ENCODE results near the gene CDH16.
"Not testable (repeated sequence)": the region's sequence is repeated elsewhere in the genome, so short reads cannot be mapped to it uniquely, and the experiment has no call there.

Gene CDH16

GRCh38 chr16:66874079-66874775 is 44.5 kb downstream of the CDH16 start:
- DNase-seq (ENCODE audit: low read depth in 3 of 3, low spot score in 1 of 3) = no peak

GRCh38 chr16:66873685-66874055 is 45.0 kb downstream of the CDH16 start:
- DNase-seq (ENCODE audit: low read depth in 3 of 3, low spot score in 1 of 3) = no peak

- peak; percentile 66 to 81 (median 72) for DNase-seq (ENCODE audit: low read depth in 3 of 3, low spot score in 1 of 3)
These were observed 45.6 kb downstream of the CDH16 start for GRCh38 chr16:66872943-66873684.

GRCh38 chr16:66872559-66872942 is 46.1 kb downstream of the CDH16 start:
- no peak for DNase-seq (ENCODE audit: low read depth in 3 of 3, low spot score in 1 of 3)

GRCh38 chr16:66871840-66872239 is 46.8 kb downstream of the CDH16 start:
- DNase-seq (ENCODE audit: low read depth in 3 of 3, low spot score in 1 of 3) = no peak

- DNase-seq (ENCODE audit: low read depth in 3 of 3, low spot score in 1 of 3) = not testable (repeated sequence)
These were observed 47.3 kb downstream of the CDH16 start for GRCh38 chr16:66871363-66871762.

- no peak for DNase-seq (ENCODE audit: low read depth in 3 of 3, low spot score in 1 of 3)
These were observed 49.3 kb downstream of the CDH16 start for GRCh38 chr16:66869424-66869823.

GRCh38 chr16:66863707-66864106 is 55.0 kb downstream of the CDH16 start:
- no peak for DNase-seq (ENCODE audit: low read depth in 3 of 3, low spot score in 1 of 3)

GRCh38 chr16:66862023-66862520 is 56.6 kb downstream of the CDH16 start:
- no peak for DNase-seq (ENCODE audit: low read depth in 3 of 3, low spot score in 1 of 3)

GRCh38 chr16:66859397-66860068 is 59.2 kb downstream of the CDH16 start:
- no peak for DNase-seq (ENCODE audit: low read depth in 3 of 3, low spot score in 1 of 3)

GRCh38 chr16:66858740-66859396 is 59.8 kb downstream of the CDH16 start:
- no peak for DNase-seq (ENCODE audit: low read depth in 3 of 3, low spot score in 1 of 3)
